ENCODE results near the gene VSTM4. TPM values are rescaled to one million over a fixed set of nuclear protein-coding genes. Genes with fewer than 3 reads are reported as not detected.

VSTM4 gene
- total RNA-seq, 1 experiment from 2014 or later: 0.07 TPM

GRCh38 chr10:49099046-49099445 is 16.3 kb downstream of the VSTM4 start:
- POLR2A ChIA-PET: no interaction called here
- Histone ChIP-seq H4K20me1 (ENCODE audit: insufficient read depth) (no peaks in the 10 kb centered on the region), H3K4me2 (ENCODE audit: low read length) (no peak overlapping the region), H3K9me3 (ENCODE audit: control insufficient read depth in 1 of 2, insufficient read depth in 1 of 2, low read depth in 1 of 2, low read length in 2 of 2) (no peaks in the 10 kb centered on the region), H3K9ac (ENCODE audit: low read length) (no peak overlapping the region), H3K36me3 (ENCODE audit: control insufficient read depth in 1 of 2, insufficient read depth in 2 of 2, low read length in 2 of 2) (no peaks in the 10 kb centered on the region), H3K79me2 (ENCODE audit: insufficient read depth, low read length) (no peaks in the 10 kb centered on the region), H3K9me2 (ENCODE audit: insufficient read depth) (no peaks in the 10 kb centered on the region), H3K27me3 (ENCODE audit: insufficient read depth, low read length) (peaks cover 36% of the 10 kb centered on the region), H3K4me3 (replicated peaks in 1 of 2; ENCODE audit: low read depth in 1 of 2, low read length in 2 of 2) (no peak overlapping the region), H2AFZ (ENCODE audit: low read depth, low read length, poor library complexity, severe bottlenecking) (no peak overlapping the region), H3K4me1 (ENCODE audit: control insufficient read depth in 1 of 2, insufficient read depth in 2 of 2, low read length in 2 of 2) (no peaks in the 10 kb centered on the region), H3K27ac (ENCODE audit: low read depth, low read length) (no peak overlapping the region)
- intact Hi-C loops (cut with micrococcal nuclease): no loop called here
- ATAC-seq (no peak), DNase-seq (ENCODE audit: low read depth, low spot score) (no peak)
- no peak for TF ChIP-seq SRF (IDR thresholded peaks at IDR 0.05; ENCODE audit: low read depth)
- TF ChIP-seq ATF3 (IDR thresholded peaks at IDR 0.05): no peak
- no peak for TF ChIP-seq POLR2A (IDR thresholded peaks at IDR 0.05; ENCODE audit: borderline replicate concordance, extremely low read depth, insufficient read depth, insufficient read length)
- no peak for TF ChIP-seq EGR1 (IDR thresholded peaks at IDR 0.05; ENCODE audit: low read depth)
- TF ChIP-seq CBX3 (IDR thresholded peaks at IDR 0.05; ENCODE audit: low read depth): no peak
- no peak for TF ChIP-seq EZH2phosphoT487 (IDR thresholded peaks at IDR 0.05; ENCODE audit: borderline replicate concordance)
- TF ChIP-seq SIN3A (IDR thresholded peaks at IDR 0.05; ENCODE audit: low read depth): no peak
- no peak for TF ChIP-seq TCF7L2 (IDR thresholded peaks at IDR 0.05; ENCODE audit: borderline replicate concordance, extremely low read depth, insufficient read depth, insufficient read length)
- TF ChIP-seq ELF1 (IDR thresholded peaks at IDR 0.05; ENCODE audit: borderline replicate concordance, low read depth): no peak
- TF ChIP-seq FOSL1 (IDR thresholded peaks at IDR 0.05; ENCODE audit: low read depth): no peak
- TF ChIP-seq ZBTB33 (IDR thresholded peaks at IDR 0.05; ENCODE audit: extremely low read depth, insufficient replicate concordance, low read length): no peak
- TF ChIP-seq RAD21 (IDR thresholded peaks at IDR 0.05; ENCODE audit: low read depth): no peak
- TF ChIP-seq SP1 (IDR thresholded peaks at IDR 0.05; ENCODE audit: low read depth): no peak
- TF ChIP-seq REST (IDR thresholded peaks at IDR 0.05; ENCODE audit: low read depth): no peak
- TF ChIP-seq ZNF274 (IDR thresholded peaks at IDR 0.05; ENCODE audit: low read depth, low read length): no peak
- no TSS peak for BruUV-seq (replicated peaks)
- RAD21 ChIA-PET (ENCODE audit: low non-redundant PET in 1 of 2, low total read pairs in 2 of 2, uncharacterized antibody in 2 of 2, unreplicated experiment in 2 of 2): no interaction called here
- CTCF ChIA-PET: no interaction called here
